H1 (cell line): Measurements from ENCODE around the gene CLRN1. TPM values are rescaled to one million over a fixed set of nuclear protein-coding genes. Genes with fewer than 3 reads are reported as not detected.

Source experiments
- EP300 ChIP-seq, 2 experiments: IDR thresholded peaks; 1 replicate in 1 of 2; 2 replicates in 1 of 2; pipeline ENCODE4 v1.6.1; 2011 to 2012; ENCODE audit warnings: low read depth in 2 of 2, low read length in 2 of 2, mild to moderate bottlenecking in 2 of 2, borderline replicate concordance in 1 of 2, inconsistent platforms in 1 of 2, moderate library complexity in 1 of 2
- polyA plus RNA-seq, 7 experiments: library from polyadenylated mRNA; depleted of rRNA in 3 of 7; stranded (reverse) in 5 of 7; unstranded in 2 of 7; fragments of >200 nt in 5 of 7; fragments of 200-250 nt in 2 of 7; gene quantifications; 1 replicate in 5 of 7; 2 replicates in 1 of 7; 4 replicates in 1 of 7; pipeline versions ENCODE4 v1.2.1 to v1.2.3, GENCODE V29; 2011 to 2013; ENCODE audit warnings: missing spikeins in 2 of 7, mixed read lengths in 2 of 7
- total RNA-seq: library from RNA; stranded (reverse); fragmentation: NEBNext Ultra II Directional; extraction: Animal tissue kit (Norgen Biotek cat#: 25700); gene quantifications from 2 replicates; pipeline ENCODE4 v1.2.1, GENCODE V29; 2021
- TF ChIP-seq, protein P1 (sequence below): IDR thresholded peaks from 2 replicates; pipeline ENCODE4 v1.6.1; 2012; ENCODE audit warnings: inconsistent platforms

CLRN1 gene
- total and polyA plus RNA-seq, 2 of the 8 experiments (the other 6 are each of a cell fraction or from before 2014, with no cell fraction given) = 0.20 to 0.35 TPM

DNA sequence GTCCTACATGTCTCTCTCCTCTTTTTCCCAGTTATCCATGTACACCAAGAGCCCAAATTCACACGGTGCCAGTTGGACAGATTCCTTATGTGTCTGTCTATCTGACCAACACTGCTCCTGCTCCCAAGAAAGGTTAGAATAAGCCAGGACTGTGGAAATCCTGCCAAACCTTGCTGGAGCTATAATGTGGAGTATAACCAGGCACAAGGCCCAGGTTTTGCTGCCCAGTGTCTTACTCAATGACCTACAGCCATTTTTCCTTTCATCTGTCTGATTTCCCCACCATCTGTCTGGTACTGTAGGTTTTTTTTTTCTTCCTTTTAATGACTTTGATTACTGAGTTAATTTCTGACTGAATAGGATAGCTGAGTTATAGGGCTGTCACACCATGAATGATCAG is 40.8 kb downstream of the CLRN1 start (continued):
- TF ChIP-seq EP300 (IDR thresholded peaks at IDR 0.05; ENCODE audit: borderline replicate concordance in 1 of 2, low read depth in 2 of 2, low read length in 2 of 2) = no peak
- TF ChIP-seq, protein P1, sequence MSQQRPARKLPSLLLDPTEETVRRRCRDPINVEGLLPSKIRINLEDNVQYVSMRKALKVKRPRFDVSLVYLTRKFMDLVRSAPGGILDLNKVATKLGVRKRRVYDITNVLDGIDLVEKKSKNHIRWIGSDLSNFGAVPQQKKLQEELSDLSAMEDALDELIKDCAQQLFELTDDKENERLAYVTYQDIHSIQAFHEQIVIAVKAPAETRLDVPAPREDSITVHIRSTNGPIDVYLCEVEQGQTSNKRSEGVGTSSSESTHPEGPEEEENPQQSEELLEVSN = no peak
